Globus pallidus (tissue), 1 donor: Measurements from ENCODE around the gene NR2C1.
"Not testable (repeated sequence)": the region's sequence is repeated elsewhere in the genome, so short reads cannot be mapped to it uniquely, and the experiment has no call there.

ENCODE experiments used
- DNase-seq: peaks from one replicate; pipeline ENCODE4 v3.0.0-alpha.2; 2015; ENCODE audit warnings: low spot score

NR2C1 gene

DNA sequence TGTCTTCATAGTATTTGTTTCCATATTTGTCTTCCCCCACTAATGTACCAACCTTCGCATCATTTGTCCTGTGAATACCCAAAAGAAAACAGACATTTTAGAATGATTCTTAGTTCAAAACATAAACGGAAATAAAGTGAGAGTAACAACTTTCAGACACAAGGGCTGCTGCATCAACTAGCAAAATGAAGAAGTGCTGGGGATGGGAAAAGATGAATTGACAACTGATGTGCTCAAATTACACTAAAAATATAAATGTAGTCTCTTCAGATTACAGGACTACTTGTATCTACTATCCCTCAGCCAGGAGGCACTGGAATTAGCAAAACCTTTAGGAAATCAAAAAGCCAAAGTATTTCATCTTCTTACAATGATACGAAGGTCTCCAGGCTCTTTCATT lies 70.7 kb downstream of the NR2C1 start:
- no peak for DNase-seq

DNA sequence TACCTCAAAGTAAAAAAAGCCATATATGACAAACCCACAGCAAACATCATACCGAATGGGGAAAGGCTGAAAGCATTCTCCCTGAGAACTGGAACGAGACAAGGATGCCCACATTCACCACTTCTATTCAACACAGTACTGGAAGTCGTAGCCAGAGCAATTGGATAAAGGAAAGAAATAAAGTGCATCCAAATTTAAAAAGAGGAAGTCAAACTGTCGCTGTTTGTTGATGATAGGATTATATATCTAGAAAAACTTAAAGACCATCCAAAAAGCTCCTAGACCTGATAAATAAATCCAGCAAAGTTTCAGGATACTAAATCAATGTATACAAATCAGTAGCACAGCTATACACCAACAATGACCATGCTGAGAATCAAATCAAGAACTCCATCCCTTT lies 75.1 kb downstream of the NR2C1 start:
- DNase-seq, result no peak

DNA sequence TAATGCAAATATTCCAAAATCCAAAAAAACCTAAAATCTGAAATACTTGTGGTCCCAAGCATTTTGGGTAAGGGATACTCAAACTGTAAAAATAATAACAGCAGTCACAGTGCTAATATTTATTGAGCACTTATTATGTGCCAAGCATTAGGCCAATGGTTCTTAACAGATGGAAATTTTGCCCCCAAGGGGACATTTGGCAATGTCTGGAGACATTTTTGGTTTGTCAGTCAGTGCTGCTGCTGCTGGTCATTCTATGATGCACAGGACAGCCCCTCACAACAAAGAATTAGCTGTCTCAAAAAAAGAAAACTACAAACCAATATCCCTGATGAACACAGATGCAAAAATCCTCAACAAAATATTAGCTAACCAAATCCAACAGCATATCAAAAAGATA lies 75.7 kb downstream of the NR2C1 start:
- no peak for DNase-seq

GRCh38 chr12:94997061-94997460 lies 76.4 kb downstream of the NR2C1 start:
- no peak for DNase-seq

GRCh38 chr12:94994312-94994711 lies 79.1 kb downstream of the NR2C1 start:
- no peak for DNase-seq

GRCh38 chr12:94993855-94994254 lies 79.6 kb downstream of the NR2C1 start:
- not testable (repeated sequence) for DNase-seq

DNA sequence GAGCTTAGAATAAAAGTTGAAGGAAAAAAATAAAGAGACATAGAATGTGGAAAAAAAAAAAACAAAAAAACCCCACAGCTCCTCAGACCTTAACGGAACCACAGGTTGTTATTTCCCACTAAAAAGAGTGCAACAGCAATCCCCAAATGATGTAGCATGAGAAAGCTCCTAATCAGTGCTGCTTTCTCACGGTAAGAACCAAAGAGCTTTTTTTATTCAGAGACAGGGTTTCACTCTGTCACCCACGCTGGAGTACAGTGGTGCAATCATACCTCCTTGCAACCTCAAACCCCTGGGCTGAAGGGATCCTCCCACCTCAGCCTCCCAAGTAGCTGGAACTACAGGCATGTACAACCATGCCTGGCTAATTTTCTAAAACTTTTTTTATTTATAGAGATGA lies 83.2 kb downstream of the NR2C1 start:
- no peak for DNase-seq

DNA sequence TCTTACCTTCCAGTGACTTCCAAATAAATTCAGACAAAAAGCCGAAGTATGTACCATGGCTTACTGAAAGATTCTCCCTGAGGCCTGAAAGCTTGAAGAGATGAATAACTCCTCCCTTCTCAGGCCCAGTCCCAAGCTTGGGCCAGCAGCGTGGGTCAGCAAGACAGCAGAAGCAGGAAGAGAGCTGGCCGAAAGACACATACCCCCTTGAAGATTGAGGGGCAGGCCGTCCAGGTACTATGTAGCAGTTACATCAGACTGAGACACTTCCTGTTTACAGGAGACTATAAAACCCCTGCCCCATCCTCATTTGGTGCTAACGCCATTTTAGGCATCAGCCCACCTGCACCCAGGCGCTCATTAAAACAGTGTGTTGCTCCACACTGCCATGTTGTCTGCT lies 84.9 kb downstream of the NR2C1 start:
- DNase-seq, result no peak

DNA sequence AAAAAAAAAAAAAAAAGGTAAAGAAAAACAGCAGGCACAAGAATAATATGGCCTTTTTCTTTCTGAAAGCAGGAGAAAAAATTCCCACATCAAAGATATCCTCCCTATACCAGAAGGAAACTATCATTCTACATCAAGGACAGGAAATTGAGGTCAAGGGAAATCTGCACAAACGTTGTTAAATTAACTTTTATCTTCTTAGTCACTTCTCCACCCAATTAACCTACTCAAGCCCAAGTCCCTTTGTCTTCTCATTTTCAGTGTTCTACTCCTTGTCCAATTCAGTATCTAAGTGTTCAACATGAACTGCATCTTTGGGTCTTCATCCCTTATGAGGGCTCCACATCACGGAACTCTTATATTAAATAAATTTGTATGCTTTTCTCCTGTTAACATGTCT lies 85.6 kb downstream of the NR2C1 start:
- DNase-seq, result no peak

GRCh38 chr12:94987076-94987669 lies 86.2 kb downstream of the NR2C1 start:
- no peak for DNase-seq

GRCh38 chr12:94985099-94985498 lies 88.3 kb downstream of the NR2C1 start:
- not testable (repeated sequence) for DNase-seq

GRCh38 chr12:94983321-94983720 lies 90.1 kb downstream of the NR2C1 start:
- no peak for DNase-seq

DNA sequence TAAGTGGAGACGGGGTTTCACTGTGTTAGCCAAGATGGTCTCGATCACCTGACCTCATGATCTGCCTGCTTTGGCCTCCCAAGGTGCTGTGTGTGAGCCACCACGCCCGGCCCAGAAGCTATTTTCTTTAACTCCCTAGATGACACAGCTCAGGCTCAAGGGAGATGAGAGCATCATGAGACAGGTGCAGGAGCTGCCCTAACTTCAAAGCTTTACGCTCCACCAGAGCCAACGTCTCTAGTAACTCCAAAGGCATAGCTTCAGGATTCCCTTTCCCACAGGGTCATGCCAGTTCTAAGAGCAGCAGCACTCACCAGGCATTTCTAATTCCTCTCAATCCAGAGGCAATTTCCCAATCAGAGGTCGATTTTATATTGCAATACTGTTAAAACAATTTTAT lies 91.0 kb downstream of the NR2C1 start:
- no peak for DNase-seq

DNA sequence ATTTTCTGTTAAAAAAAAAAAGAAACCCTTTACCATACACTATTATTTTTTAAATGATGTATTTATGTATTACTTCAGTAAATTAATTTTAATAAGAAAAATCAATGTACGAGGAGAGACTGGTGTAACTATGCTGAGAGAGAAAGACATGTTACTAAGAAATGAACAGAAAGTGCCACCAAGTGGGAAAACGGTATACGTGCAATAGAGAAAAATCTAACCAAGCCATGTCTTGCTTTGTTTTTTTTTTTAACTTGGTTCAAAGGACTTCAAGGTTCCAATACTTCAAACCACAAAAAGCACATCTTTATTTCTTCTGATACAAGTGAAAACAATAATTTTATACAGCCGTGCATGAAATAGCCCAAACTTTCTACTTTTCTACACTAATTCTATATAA lies 92.8 kb downstream of the NR2C1 start:
- DNase-seq, result peak; percentile 37

DNA sequence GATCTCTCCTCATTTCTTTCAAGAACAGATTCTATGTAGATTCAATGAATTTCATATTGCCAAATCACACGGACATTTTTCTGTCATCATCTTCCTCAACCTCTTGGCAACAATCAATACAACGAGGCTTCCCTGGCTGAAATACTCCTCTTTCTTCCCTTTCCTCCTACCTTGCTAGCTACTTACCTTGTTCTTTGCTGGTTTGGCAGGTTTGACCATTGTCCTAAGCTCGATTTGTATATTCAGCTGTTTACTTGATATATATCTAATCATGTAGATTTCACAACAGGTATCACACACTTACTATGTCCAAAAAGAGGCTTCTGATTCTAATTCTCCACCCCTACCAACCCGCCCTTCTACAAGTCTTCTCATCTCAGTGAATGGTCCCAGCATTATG lies 93.5 kb downstream of the NR2C1 start:
- DNase-seq, result no peak

DNA sequence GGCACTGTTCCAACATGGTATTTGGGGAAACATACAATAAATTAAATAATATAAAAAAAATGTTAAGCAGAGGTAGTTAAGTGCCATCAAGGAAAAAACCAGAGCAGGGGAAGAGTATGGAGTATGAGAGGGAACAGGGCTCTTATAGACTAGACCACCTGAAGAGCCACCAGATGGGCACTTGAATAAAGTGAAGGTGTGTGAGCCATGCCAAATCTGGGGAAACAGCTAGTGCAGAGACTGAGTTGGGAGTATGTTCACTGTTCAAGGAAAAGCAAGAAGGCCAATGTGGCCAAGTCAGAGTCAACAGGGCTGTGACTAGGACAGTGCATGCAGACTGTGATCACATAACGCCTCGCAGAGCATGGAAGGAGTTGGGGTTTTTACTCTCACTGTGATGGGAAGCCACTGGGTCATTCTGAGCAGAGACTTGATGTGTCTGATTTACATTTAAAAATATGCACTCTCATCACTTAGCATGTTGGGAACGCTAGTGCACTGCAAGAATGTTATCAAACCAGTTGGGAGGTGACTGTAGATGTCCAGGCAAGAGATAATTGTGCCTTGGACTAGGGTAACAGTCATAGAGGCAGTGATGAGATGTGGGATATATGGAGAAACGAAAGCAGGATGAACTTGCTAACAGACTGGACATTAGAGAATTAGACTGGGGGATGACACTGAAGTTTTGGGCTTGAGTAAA lies 95.5 kb downstream of the NR2C1 start:
- no peak for DNase-seq

- no peak for DNase-seq
Observed at GRCh38 chr12:94973221-94973620, 100.2 kb downstream of the NR2C1 start.

- DNase-seq, result no peak
Observed at GRCh38 chr12:94972795-94973194, 100.6 kb downstream of the NR2C1 start.

DNA sequence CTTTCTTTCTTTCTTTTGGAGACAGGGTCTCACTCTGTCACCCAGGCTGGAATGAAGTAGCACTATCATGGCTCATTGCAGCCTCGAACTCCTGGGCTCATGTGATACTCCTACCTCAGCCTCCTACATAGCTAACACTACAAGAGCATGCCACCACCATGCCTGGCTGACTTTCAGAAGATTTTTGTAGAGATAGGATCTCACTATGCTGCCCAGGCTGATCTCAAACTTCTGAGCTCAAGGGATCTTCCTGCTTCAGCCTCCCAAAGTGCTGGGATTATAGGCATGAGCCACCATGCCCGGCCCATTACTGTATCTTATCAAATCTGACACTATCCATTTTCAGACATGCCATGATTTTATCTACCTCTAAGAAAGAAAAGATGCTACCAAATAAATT lies 101.5 kb downstream of the NR2C1 start:
- no peak for DNase-seq

- DNase-seq, result no peak
Observed at GRCh38 chr12:94970560-94970959, 102.9 kb downstream of the NR2C1 start.
